Dendritic cell treated with granulocyte-macrophage colony-stimulating factor and Interleukin-4, amounts not matched to agents 40 ng/mL and 50 ng/mL, for 4 days (primary cell): ENCODE data around the gene TPP1.
A peak's percentile ranks its signal among the peaks of the same experiment; 100 is the strongest.

Source experiments
- H3K27ac Mint-ChIP-seq: one replicate; pipeline ENCODE4 v1.8.0; 2022; ENCODE audit warnings: mild to moderate bottlenecking, mixed read lengths
- H3K27me3 Mint-ChIP-seq: one replicate; pipeline ENCODE4 v1.8.0; 2022; ENCODE audit warnings: mild to moderate bottlenecking, mixed read lengths
- H3K36me3 Mint-ChIP-seq: one replicate; pipeline ENCODE4 v1.8.0; 2022; ENCODE audit warnings: low read depth, mixed read lengths
- H3K4me1 Mint-ChIP-seq: one replicate; pipeline ENCODE4 v1.8.0; 2022; ENCODE audit warnings: low read depth, mixed read lengths
- H3K4me3 Mint-ChIP-seq: one replicate; pipeline ENCODE4 v1.8.0; 2022; ENCODE audit warnings: mild to moderate bottlenecking, moderate library complexity, mixed read lengths
- H3K9me3 Mint-ChIP-seq: one replicate; pipeline ENCODE4 v1.8.0; 2022; ENCODE audit warnings: mixed read lengths
- intact Hi-C: fragments of 100-400 bp; cut with micrococcal nuclease; formaldehyde crosslinking; loops from one replicate; pipeline ENCODE4 v1.15.0; 2022

The TPP1 gene

GRCh38 chr11:6640036-6640984 is 21.1 kb upstream of the TPP1 start:
- Mint-ChIP-seq H3K9me3 (no peaks in the 10 kb centered on the region), H3K27me3 (no peaks in the 10 kb centered on the region), H3K4me1 (no peaks in the 10 kb centered on the region), H3K4me3 (no peak overlapping the region), H3K27ac (no peak overlapping the region), H3K36me3 (no peaks in the 10 kb centered on the region)
- intact Hi-C loops, result no loop called here

GRCh38 chr11:6638429-6638828 is 19.2 kb upstream of the TPP1 start:
- H3K4me1 Mint-ChIP-seq, result no peaks in the 10 kb centered on the region
- H3K27ac Mint-ChIP-seq, result no peak overlapping the region
- intact Hi-C loops, result no loop called here
- H3K4me3 Mint-ChIP-seq, result no peak overlapping the region
- no peaks in the 10 kb centered on the region for H3K9me3 Mint-ChIP-seq
- no peaks in the 10 kb centered on the region for H3K27me3 Mint-ChIP-seq
- H3K36me3 Mint-ChIP-seq, result no peaks in the 10 kb centered on the region

DNA sequence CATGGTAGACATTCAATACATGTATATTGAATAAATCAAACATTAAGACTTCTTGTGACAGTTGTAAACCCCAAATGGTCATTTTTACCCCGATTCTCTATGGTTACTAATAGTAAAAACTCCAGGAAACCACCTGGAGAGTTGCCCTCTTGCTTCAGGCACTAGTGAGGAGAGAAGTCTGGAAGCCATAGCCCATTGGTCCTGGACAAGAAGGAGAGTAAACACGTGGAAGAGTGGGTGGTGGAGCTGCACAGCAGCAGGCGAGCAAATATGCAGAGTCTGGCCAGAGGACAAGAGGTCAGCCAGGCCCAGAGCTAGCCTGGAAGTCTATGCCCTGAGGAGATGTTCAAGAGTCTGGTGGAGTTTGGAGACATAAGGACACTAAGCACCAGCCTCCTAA is 18.6 kb upstream of the TPP1 start:
- no peaks in the 10 kb centered on the region for H3K9me3 Mint-ChIP-seq
- H3K36me3 Mint-ChIP-seq, result no peaks in the 10 kb centered on the region
- intact Hi-C loops, result no loop called here
- no peaks in the 10 kb centered on the region for H3K4me1 Mint-ChIP-seq
- H3K27ac Mint-ChIP-seq, result no peak overlapping the region
- H3K4me3 Mint-ChIP-seq, result no peak overlapping the region
- H3K27me3 Mint-ChIP-seq, result no peaks in the 10 kb centered on the region

GRCh38 chr11:6636480-6636879 is 17.3 kb upstream of the TPP1 start:
- Mint-ChIP-seq H3K4me1 (no peaks in the 10 kb centered on the region), H3K27ac (no peak overlapping the region), H3K36me3 (no peaks in the 10 kb centered on the region), H3K9me3 (no peaks in the 10 kb centered on the region), H3K27me3 (no peaks in the 10 kb centered on the region), H3K4me3 (no peak overlapping the region)
- intact Hi-C loops, result no loop called here

GRCh38 chr11:6635082-6635932 is 16.1 kb upstream of the TPP1 start:
- H3K27me3 Mint-ChIP-seq, result no peaks in the 10 kb centered on the region
- no peaks in the 10 kb centered on the region for H3K9me3 Mint-ChIP-seq
- H3K27ac Mint-ChIP-seq, result no peak overlapping the region
- H3K4me1 Mint-ChIP-seq, result no peaks in the 10 kb centered on the region
- no peak overlapping the region for H3K4me3 Mint-ChIP-seq
- intact Hi-C loops, result no loop called here
- no peaks in the 10 kb centered on the region for H3K36me3 Mint-ChIP-seq

GRCh38 chr11:6634534-6634933 is 15.3 kb upstream of the TPP1 start:
- intact Hi-C loops, result no loop called here
- Mint-ChIP-seq H3K27ac (no peak overlapping the region), H3K4me1 (no peaks in the 10 kb centered on the region), H3K4me3 (no peak overlapping the region), H3K36me3 (no peaks in the 10 kb centered on the region), H3K9me3 (no peaks in the 10 kb centered on the region), H3K27me3 (no peaks in the 10 kb centered on the region)

- Mint-ChIP-seq H3K27ac (peak overlapping the region; percentile 33), H3K36me3 (no peaks in the 10 kb centered on the region), H3K4me1 (no peaks in the 10 kb centered on the region), H3K9me3 (no peaks in the 10 kb centered on the region), H3K4me3 (no peak overlapping the region), H3K27me3 (no peaks in the 10 kb centered on the region)
- intact Hi-C loops, result no loop called here
Measured at GRCh38 chr11:6633422-6634408, 14.5 kb upstream of the TPP1 start.

DNA sequence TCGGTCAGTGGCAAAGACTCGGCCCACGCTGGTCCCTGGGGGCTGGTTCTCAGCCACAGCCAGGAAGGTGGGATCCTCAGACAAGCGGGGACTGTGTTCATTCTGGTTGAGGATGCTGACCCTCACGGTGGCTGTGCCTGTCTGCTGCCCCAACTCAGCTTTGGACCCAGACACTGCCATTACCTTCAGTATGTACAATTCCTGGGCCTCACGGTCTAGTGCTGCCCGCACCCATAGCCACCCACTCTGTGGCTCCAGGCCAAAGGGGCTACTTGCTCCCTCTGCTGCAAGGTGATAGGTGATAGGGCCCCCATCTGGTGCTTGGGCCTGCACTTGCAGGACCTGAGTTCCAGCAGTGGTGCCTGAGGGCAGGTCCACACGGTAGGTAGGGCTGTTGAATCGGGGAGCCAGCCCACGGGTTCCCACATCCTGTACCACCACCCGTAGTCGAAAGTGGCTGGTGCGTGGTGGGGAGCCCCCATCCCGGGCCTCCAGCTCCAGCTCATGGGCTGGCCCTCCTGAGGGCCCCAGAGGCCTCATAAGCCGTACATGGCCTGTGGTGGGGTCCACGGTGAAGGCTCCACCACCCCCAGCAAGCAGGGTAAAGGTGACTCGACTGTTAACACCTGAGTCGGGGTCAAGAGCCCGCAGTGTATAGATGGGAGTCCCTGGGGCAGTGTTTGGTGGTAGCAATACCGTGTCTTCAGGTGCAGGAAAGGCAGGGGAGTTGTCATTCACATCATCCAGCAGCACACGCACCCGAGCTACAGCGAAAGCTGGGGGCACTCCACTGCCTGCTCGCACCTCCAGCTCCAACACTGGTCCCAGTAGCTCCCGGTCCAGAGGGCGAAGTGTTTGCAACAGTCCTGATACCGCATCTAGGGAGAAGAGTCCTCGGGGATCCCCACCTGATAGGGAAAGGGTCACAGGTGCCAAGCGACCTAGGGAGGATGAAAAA is 13.2 kb upstream of the TPP1 start:
- Mint-ChIP-seq H3K27me3 (no peaks in the 10 kb centered on the region), H3K27ac (peak overlapping the region; percentile 33), H3K9me3 (no peaks in the 10 kb centered on the region), H3K4me3 (no peak overlapping the region), H3K36me3 (no peaks in the 10 kb centered on the region), H3K4me1 (peaks cover 9% of the 10 kb centered on the region)
- intact Hi-C loops, result no loop called here

DNA sequence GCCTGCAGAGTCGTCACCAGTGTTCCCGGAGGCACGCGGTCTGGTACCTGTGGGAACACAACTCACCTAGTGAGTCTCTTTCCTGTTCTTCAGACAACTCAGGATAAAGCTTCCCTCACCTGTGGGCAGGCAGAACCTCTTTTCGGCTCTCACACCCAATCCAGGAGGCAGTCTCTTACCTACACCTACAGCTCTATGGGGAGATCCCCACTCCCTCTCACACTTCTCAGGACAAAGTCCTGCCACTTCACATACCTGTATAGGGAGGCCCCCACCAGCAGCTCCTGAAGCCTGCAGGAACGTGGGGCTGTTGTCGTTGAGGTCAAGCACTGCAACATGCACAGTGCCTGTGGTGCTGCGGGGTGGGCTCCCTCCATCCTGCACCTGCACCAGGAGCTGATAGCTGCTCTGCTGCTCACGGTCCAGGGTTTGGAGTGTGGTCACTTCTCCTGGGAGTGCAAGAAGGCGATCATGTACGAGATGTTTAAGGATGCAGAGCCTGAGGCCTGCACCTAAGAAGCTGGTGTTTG is 12.2 kb upstream of the TPP1 start:
- H3K4me3 Mint-ChIP-seq, result no peak overlapping the region
- no peaks in the 10 kb centered on the region for H3K36me3 Mint-ChIP-seq
- no peaks in the 10 kb centered on the region for H3K27me3 Mint-ChIP-seq
- H3K4me1 Mint-ChIP-seq, result peaks cover 14% of the 10 kb centered on the region
- no peak overlapping the region for H3K27ac Mint-ChIP-seq
- intact Hi-C loops, result no loop called here
- no peaks in the 10 kb centered on the region for H3K9me3 Mint-ChIP-seq

- intact Hi-C loops, result no loop called here
- H3K4me3 Mint-ChIP-seq, result no peak overlapping the region
- H3K9me3 Mint-ChIP-seq, result no peaks in the 10 kb centered on the region
- no peak overlapping the region for H3K27ac Mint-ChIP-seq
- no peaks in the 10 kb centered on the region for H3K27me3 Mint-ChIP-seq
- no peaks in the 10 kb centered on the region for H3K36me3 Mint-ChIP-seq
- H3K4me1 Mint-ChIP-seq, result peaks cover 14% of the 10 kb centered on the region
Measured at GRCh38 chr11:6630632-6631291, 11.5 kb upstream of the TPP1 start.

GRCh38 chr11:6629892-6630631 is 10.8 kb upstream of the TPP1 start:
- intact Hi-C loops, result no loop called here
- Mint-ChIP-seq H3K36me3 (no peaks in the 10 kb centered on the region), H3K27ac (no peak overlapping the region)

DNA sequence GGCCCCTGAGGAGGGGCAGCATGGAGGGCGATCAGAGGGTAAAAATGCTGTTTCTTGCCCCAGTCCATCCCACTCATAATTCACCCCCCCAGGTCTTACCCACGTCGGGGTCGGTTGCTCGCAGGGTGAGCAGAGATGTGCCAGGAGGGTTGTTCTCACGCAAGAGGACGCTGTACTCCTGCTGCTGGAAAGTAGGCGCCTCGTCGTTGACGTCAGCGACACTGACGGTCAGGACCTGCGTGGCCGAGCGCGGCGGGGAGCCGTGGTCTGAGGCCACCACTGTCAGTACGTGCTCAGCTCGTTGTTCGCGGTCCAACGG is 10.3 kb upstream of the TPP1 start:
- Mint-ChIP-seq H3K4me3 (no peak overlapping the region), H3K4me1 (peaks cover 14% of the 10 kb centered on the region), H3K36me3 (no peaks in the 10 kb centered on the region), H3K9me3 (no peaks in the 10 kb centered on the region), H3K27ac (no peak overlapping the region), H3K27me3 (no peaks in the 10 kb centered on the region)
- intact Hi-C loops, result no loop called here

More at GRCh38 chr11:6629892-6630631, 10.8 kb upstream of the TPP1 start:
- no peak overlapping the region for H3K4me3 Mint-ChIP-seq
- H3K9me3 Mint-ChIP-seq, result no peaks in the 10 kb centered on the region
- no peaks in the 10 kb centered on the region for H3K27me3 Mint-ChIP-seq
- H3K4me1 Mint-ChIP-seq, result peaks cover 14% of the 10 kb centered on the region
